Measurements from ENCODE around the gene AUTS2.

Gene AUTS2

GRCh38 chr7:69624435-69625230 lies 26.4 kb downstream of the AUTS2 start:
- no peak for DNase-seq (ENCODE audit: low read depth)

GRCh38 chr7:69625238-69625637 lies 27.0 kb downstream of the AUTS2 start:
- DNase-seq (ENCODE audit: low read depth): no peak

GRCh38 chr7:69625798-69626197 lies 27.5 kb downstream of the AUTS2 start:
- DNase-seq (ENCODE audit: low read depth): no peak

GRCh38 chr7:69630292-69630691 lies 32.0 kb downstream of the AUTS2 start:
- DNase-seq (ENCODE audit: low read depth): no peak

GRCh38 chr7:69631131-69631530 lies 32.9 kb downstream of the AUTS2 start:
- no peak for DNase-seq (ENCODE audit: low read depth)

GRCh38 chr7:69632280-69632679 lies 34.0 kb downstream of the AUTS2 start:
- DNase-seq (ENCODE audit: low read depth): no peak

- DNase-seq (ENCODE audit: low read depth): no peak
Measured at GRCh38 chr7:69633122-69633831, 35.0 kb downstream of the AUTS2 start.

GRCh38 chr7:69635555-69636185 lies 37.4 kb downstream of the AUTS2 start:
- DNase-seq (ENCODE audit: low read depth): no peak

- no peak for DNase-seq (ENCODE audit: low read depth)
Measured at GRCh38 chr7:69638674-69639073, 40.4 kb downstream of the AUTS2 start.

- DNase-seq (ENCODE audit: low read depth): no peak
Measured at GRCh38 chr7:69640216-69640615, 41.9 kb downstream of the AUTS2 start.

GRCh38 chr7:69640925-69641594 lies 42.8 kb downstream of the AUTS2 start:
- DNase-seq (ENCODE audit: low read depth): no peak

- no peak for DNase-seq (ENCODE audit: low read depth)
Measured at GRCh38 chr7:69643265-69643664, 45.0 kb downstream of the AUTS2 start.

GRCh38 chr7:69643708-69644445 lies 45.6 kb downstream of the AUTS2 start:
- no peak for DNase-seq (ENCODE audit: low read depth)

GRCh38 chr7:69645683-69646082 lies 47.4 kb downstream of the AUTS2 start:
- DNase-seq (ENCODE audit: low read depth): no peak

- DNase-seq (ENCODE audit: low read depth): no peak
Measured at GRCh38 chr7:69651101-69651590, 52.9 kb downstream of the AUTS2 start.

- no peak for DNase-seq (ENCODE audit: low read depth)
Measured at GRCh38 chr7:69652947-69653701, 54.8 kb downstream of the AUTS2 start.

GRCh38 chr7:69653806-69654205 lies 55.5 kb downstream of the AUTS2 start:
- DNase-seq (ENCODE audit: low read depth): no peak

- no peak for DNase-seq (ENCODE audit: low read depth)
Measured at GRCh38 chr7:69654381-69654780, 56.1 kb downstream of the AUTS2 start.

GRCh38 chr7:69654849-69655707 lies 56.8 kb downstream of the AUTS2 start:
- DNase-seq (ENCODE audit: low read depth): no peak

- no peak for DNase-seq (ENCODE audit: low read depth)
Measured at GRCh38 chr7:69656077-69656476, 57.8 kb downstream of the AUTS2 start.

Data from stimulated activated CD8-positive, alpha-beta memory T cell treated with anti-CD3 and anti-CD28 coated beads, Interleukin-15, amount 100 ng/mL, for 24 hours (primary cell).